ENCODE data around the gene SDC1. TPM values are rescaled to one million over a fixed set of nuclear protein-coding genes. Genes with fewer than 3 reads are reported as not detected.

SDC1 gene
- polyA plus RNA-seq, 3 donors = not detected

- Histone ChIP-seq H3K9ac (ENCODE audit: insufficient read depth, low read length, poor library complexity, severe bottlenecking) (no peak overlapping the region), H3K9me3 (replicated peaks in 1 of 2; ENCODE audit: control insufficient read depth in 1 of 2, insufficient read depth in 1 of 2, low read length in 2 of 2) (no peaks in the 10 kb centered on the region), H2AFZ (ENCODE audit: insufficient read depth, low read depth, low read length, poor library complexity, severe bottlenecking) (no peak overlapping the region), H3K4me3 (replicated peaks in 1 of 3; ENCODE audit: low read depth in 2 of 3, low read length in 3 of 3) (no peak overlapping the region), H3K79me2 (ENCODE audit: insufficient read depth, low read length) (no peaks in the 10 kb centered on the region), H3K4me1 (ENCODE audit: control insufficient read depth in 1 of 2, insufficient read depth in 2 of 2, low read length in 2 of 2) (no peaks in the 10 kb centered on the region), H3K36me3 (replicated peaks in 1 of 2; ENCODE audit: control insufficient read depth in 1 of 2, insufficient read depth in 2 of 2, low read length in 2 of 2) (no peaks in the 10 kb centered on the region), H3K4me2 (replicated peaks; ENCODE audit: extremely low read depth, low read length, poor library complexity, severe bottlenecking) (no peak overlapping the region), H3K27ac (ENCODE audit: low read depth in 1 of 2, low read length in 2 of 2) (no peak overlapping the region), H4K20me1 (ENCODE audit: insufficient read depth, low read length) (no peaks in the 10 kb centered on the region), H3K27me3 (ENCODE audit: control insufficient read depth in 2 of 2, insufficient read depth in 2 of 2, low read length in 2 of 2) (no peaks in the 10 kb centered on the region)
- WGBS (ENCODE audit: insufficient coverage) = 96% methylated on average over 15 of the region's 17 CpGs
- no peak for TF ChIP-seq CTCF (IDR thresholded peaks at IDR 0.05)
- Mint-ChIP-seq H3K36me3 (no peaks in the 10 kb centered on the region), H3K27me3 (ENCODE audit: low read depth in 3 of 3) (peaks cover 0 to 3% (median 0%) of the 10 kb centered on the region in 3 donors), H3K27ac (no peak overlapping the region), H3K4me3 (no peak overlapping the region), H3K4me1 (peaks cover under 1% of the 10 kb centered on the region), H3K9me3 (no peaks in the 10 kb centered on the region)
- intact Hi-C loops (cut with micrococcal nuclease) = no loop called here
- no peak for DNase-seq
These were observed 23.3 kb downstream of the SDC1 start for GRCh38 chr2:20201671-20202070.

GRCh38 chr2:20200697-20201555, 24.0 kb downstream of the SDC1 start:
- Mint-ChIP-seq H3K27me3 (ENCODE audit: low read depth in 3 of 3) (peaks cover 0 to 3% (median 3%) of the 10 kb centered on the region in 3 donors), H3K27ac (no peak overlapping the region)
- 97% methylated on average over 21 of the region's 26 CpGs for WGBS (ENCODE audit: insufficient coverage)

More at GRCh38 chr2:20200697-20201555, 24.0 kb downstream of the SDC1 start:
- H3K36me3 ChIP-seq (replicated peaks in 1 of 2; ENCODE audit: control insufficient read depth in 1 of 2, insufficient read depth in 2 of 2, low read length in 2 of 2) = no peaks in the 10 kb centered on the region
- H3K9ac ChIP-seq (ENCODE audit: insufficient read depth, low read length, poor library complexity, severe bottlenecking) = no peak overlapping the region
- no peak for DNase-seq
- no peak overlapping the region for H3K4me3 Mint-ChIP-seq
- H3K4me2 ChIP-seq (replicated peaks; ENCODE audit: extremely low read depth, low read length, poor library complexity, severe bottlenecking) = no peak overlapping the region
- H3K4me3 ChIP-seq (replicated peaks in 1 of 3; ENCODE audit: low read depth in 2 of 3, low read length in 3 of 3) = no peak overlapping the region
- no peaks in the 10 kb centered on the region for H3K79me2 ChIP-seq (ENCODE audit: insufficient read depth, low read length)
- TF ChIP-seq CTCF (IDR thresholded peaks at IDR 0.05) = no peak
- H3K27me3 ChIP-seq (ENCODE audit: control insufficient read depth in 2 of 2, insufficient read depth in 2 of 2, low read length in 2 of 2) = no peaks in the 10 kb centered on the region
- intact Hi-C loops (cut with micrococcal nuclease) = no loop called here
- H3K36me3 Mint-ChIP-seq = no peaks in the 10 kb centered on the region
- H3K9me3 Mint-ChIP-seq = no peaks in the 10 kb centered on the region
- H3K27ac ChIP-seq (ENCODE audit: low read depth in 1 of 2, low read length in 2 of 2) = no peak overlapping the region
- H2AFZ ChIP-seq (ENCODE audit: insufficient read depth, low read depth, low read length, poor library complexity, severe bottlenecking) = no peak overlapping the region
- no peaks in the 10 kb centered on the region for H3K9me3 ChIP-seq (replicated peaks in 1 of 2; ENCODE audit: control insufficient read depth in 1 of 2, insufficient read depth in 1 of 2, low read length in 2 of 2)
- no peaks in the 10 kb centered on the region for H3K4me1 ChIP-seq (ENCODE audit: control insufficient read depth in 1 of 2, insufficient read depth in 2 of 2, low read length in 2 of 2)
- no peaks in the 10 kb centered on the region for H4K20me1 ChIP-seq (ENCODE audit: insufficient read depth, low read length)
- H3K4me1 Mint-ChIP-seq = no peaks in the 10 kb centered on the region

Data from CD14-positive monocyte (primary cell).